ENCODE results near the gene ATG5.
"Not testable (repeated sequence)": the region's sequence is repeated elsewhere in the genome, so short reads cannot be mapped to it uniquely, and the experiment has no call there.

Gene ATG5

DNA sequence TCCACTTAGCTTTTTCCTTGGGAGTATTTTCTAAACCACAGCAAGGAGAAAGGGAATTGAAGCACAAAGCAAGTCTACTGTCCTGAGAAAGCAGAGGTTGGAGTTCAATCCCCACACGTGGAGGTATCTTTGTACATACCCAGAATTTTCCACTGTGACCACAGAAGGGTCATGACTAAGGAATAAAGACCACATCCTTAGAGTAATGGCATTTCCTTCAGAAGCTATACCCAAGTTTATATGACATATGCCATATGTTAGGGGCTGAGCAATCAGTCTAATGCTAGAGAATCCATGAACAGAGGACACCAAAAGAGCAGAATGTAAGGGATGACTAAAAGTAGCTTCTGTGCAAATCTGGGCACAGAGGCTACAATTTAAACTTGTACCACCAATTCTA, 46.4 kb downstream of the ATG5 start:
- DNase-seq (ENCODE audit: insufficient read length, low spot score), result no peak
- TF ChIP-seq, protein P1, sequence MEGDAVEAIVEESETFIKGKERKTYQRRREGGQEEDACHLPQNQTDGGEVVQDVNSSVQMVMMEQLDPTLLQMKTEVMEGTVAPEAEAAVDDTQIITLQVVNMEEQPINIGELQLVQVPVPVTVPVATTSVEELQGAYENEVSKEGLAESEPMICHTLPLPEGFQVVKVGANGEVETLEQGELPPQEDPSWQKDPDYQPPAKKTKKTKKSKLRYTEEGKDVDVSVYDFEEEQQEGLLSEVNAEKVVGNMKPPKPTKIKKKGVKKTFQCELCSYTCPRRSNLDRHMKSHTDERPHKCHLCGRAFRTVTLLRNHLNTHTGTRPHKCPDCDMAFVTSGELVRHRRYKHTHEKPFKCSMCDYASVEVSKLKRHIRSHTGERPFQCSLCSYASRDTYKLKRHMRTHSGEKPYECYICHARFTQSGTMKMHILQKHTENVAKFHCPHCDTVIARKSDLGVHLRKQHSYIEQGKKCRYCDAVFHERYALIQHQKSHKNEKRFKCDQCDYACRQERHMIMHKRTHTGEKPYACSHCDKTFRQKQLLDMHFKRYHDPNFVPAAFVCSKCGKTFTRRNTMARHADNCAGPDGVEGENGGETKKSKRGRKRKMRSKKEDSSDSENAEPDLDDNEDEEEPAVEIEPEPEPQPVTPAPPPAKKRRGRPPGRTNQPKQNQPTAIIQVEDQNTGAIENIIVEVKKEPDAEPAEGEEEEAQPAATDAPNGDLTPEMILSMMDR (IDR thresholded peaks at IDR 0.05; ENCODE audit: insufficient read depth, missing control alignments), result no peak
- no peak for FAIRE-seq

DNA sequence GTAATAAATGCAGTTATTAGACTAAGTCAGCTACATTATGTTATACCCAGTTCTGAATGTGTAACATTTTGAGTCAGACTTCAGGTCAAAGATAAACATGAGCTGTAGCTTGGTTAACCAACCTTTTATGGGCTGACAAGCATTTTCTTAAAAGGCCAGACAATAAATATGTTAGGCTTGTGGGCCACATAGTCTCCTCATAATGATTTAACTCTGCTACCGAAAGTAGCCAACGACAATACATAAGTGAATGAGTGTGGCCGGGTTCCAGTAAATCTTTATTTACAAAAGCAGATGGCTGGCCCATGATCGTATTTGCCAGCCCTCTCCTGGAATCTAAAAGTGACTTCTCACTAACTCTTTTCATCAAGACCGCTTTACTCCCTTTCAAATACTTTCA, 49.9 kb downstream of the ATG5 start:
- FAIRE-seq, result no peak
- DNase-seq (ENCODE audit: insufficient read length, low spot score), result no peak
- TF ChIP-seq, protein P1 (IDR thresholded peaks at IDR 0.05; ENCODE audit: insufficient read depth, missing control alignments), result no peak

DNA sequence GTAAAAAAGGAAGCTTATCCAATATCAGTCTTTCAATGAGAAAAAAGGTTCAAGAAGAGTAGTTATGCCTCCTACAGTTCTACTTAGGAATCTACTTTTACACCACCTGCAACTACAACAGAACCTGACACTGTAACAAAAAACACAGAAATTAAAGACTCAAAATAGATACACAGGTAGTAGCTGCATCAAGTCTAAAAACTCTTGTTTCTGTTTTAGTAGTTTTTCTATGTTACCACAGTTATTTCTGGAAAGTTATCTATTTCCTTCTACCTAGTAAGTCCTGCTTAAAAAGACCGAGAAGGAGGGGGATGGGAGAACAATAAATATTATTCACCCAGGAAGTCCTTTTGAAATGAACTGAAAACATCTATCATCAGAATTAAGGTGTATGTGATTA, 52.5 kb downstream of the ATG5 start:
- FAIRE-seq (no peak), DNase-seq (ENCODE audit: insufficient read length, low spot score) (no peak)
- TF ChIP-seq, protein P1 (IDR thresholded peaks at IDR 0.05; ENCODE audit: insufficient read depth, missing control alignments), result no peak

DNA sequence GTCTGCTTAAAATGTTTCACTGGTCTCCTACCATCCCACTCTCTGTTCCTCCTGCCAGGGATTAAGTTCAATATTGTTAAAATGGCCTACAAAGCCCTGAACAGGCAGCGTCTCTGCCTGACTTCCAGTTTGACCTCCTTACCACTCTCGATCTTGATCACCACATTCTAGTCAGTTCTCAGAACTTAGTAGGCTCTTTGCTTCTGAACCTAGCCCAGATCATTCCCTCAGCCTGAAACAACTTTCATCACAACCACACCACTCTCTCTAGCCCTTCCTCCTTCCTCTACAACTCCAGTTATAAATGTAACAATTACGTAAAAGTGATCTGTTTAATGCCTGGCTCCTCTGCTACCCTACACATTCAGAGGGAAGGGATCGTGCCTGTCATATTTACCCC, 53.3 kb downstream of the ATG5 start:
- TF ChIP-seq, protein P1 (IDR thresholded peaks at IDR 0.05; ENCODE audit: insufficient read depth, missing control alignments), result no peak
- FAIRE-seq (no peak), DNase-seq (ENCODE audit: insufficient read length, low spot score) (no peak)

DNA sequence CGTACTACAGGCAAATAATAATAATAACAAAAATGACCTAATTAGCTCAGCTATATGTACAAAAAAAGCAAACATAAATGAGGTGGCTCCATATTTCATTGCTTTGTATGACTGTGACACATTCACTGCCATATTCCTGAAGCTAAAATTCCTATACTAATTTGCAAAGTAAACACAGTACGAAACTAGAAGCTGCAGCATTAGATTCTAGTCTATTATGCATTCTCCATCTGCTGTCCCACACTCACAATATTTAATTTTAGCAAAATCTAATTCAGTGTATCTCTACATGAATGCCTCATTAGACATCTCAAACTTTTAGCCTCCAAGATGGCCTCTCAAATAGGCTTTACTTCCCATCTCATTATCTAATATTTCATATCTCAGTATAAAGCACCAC, 55.1 kb downstream of the ATG5 start:
- DNase-seq (ENCODE audit: insufficient read length, low spot score) (no peak), FAIRE-seq (no peak)
- TF ChIP-seq, protein P1 (IDR thresholded peaks at IDR 0.05; ENCODE audit: insufficient read depth, missing control alignments), result no peak

DNA sequence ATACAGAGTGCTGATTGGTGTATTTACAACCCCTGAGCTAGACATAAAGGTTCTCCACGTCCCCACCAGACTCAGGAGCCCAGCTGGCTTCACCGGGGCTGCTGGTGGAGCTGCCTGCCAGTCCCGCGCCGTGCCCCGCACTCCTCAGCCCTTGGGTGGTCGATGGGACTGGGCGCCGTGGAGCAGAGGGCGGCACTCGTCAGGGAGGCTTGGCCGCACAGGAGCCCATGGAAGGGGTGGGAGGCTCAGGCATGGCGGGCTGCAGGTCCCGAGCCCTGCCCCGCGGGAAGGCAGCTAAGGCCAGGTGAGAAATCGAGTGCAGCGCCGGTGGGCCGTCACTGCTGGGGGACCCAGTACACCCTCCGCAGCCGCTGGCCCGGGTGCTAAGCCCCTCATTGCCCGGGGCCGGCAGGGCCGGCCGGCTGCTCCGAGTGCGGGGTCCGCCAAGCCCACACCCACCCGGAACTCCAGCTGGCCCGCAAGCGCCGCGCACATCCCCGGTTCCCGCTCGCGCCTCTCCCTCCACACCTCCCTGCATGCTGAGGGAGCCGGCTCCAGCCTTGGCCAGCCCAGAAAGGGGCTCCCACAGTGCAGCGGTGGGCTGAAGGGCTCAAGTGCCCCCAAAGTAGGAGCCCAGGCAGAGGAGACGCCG, 56.2 kb downstream of the ATG5 start:
- not testable (repeated sequence) for FAIRE-seq; DNase-seq (ENCODE audit: insufficient read length, low spot score)

DNA sequence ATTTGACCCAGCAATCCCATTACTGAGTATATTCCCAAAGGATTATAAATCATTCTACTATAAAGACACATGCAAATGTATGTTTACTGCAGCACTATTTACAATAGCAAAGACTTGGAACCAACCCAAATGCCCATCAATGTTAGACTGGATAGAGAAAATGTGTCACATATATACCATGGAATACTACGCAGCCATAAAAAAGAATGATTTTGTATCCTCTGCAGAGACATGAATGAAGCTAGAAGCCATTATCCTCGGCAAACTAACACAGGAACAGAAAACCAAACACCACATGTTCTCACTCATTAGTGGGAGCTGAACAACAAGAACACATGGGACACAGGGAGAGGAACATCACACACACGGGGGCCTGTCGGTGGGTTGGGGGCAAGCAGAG, 57.1 kb downstream of the ATG5 start:
- not testable (repeated sequence) for FAIRE-seq; DNase-seq (ENCODE audit: insufficient read length, low spot score)

DNA sequence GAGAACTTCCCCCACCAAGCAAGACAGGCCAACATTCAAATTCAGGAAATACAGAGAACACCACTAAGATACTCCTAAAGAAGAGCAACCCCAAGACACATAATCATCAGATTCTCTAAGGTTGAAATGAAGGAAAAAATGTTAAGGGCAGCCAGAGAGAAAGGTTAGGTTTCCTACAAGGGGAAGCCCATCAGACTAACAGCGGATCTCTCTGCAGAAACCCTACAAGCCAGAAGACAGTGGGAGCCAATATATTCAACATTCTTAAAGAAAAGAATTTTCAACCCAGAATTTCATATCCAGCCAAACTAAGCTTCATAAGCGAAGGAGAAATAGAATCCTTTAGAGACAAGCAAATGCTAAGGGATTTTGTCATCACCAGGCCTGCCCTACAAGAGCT, 61.1 kb downstream of the ATG5 start:
- not testable (repeated sequence) for DNase-seq (ENCODE audit: insufficient read length, low spot score); FAIRE-seq

DNA sequence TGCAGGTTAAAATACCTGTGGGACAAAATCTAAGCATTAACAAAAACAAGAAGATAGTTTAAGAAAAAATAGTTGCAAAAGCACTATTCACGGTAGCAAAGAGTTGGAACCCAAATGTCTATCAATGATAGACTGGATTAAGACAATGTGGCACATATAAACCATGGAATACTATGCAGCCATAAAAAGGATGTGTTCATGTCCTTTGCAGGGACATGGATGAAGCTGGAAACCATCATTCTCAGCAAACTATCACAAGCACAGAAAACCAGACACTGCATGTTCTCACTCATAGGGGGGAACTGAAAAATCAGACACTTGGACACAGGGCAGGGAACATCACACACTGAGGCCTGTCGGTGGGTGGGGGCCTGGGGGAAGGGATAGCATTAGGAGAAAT, 65.8 kb downstream of the ATG5 start:
- DNase-seq (ENCODE audit: insufficient read length, low spot score); FAIRE-seq: not testable (repeated sequence)

Data from D721Med (cell line).